Measurements from ENCODE around the gene RFESD.

The RFESD gene

GRCh38 chr5:95646569-95647431 lies at the start of gene RFESD:
Gene RFESD, plus strand, starts transcription at chr5:95646777. Its CDS starts 5,495 bp downstream, at chr5:95652272.
- DNase-seq, result peak; percentile 94 to 96

DNA sequence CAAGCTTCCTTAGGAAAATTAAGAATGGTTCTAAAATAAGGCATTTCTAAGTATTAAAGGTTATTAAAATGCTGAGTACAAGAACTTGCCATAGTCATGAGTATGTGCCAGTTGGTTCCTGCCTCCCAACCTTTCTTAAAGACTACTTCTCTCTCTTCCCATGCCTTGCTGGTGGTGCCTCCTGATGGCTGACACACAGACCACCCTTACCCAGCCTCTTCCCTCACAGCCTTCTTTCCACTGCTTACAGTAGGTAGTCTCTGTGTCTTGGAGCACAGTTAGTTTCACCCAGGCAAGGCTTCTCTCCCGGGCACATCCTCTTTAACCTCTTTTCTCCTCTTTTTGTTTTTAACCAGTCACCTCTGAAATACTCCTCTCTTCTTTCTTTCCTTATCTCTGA lies 47.3 kb upstream of the RFESD start:
- DNase-seq, result no peak

- no peak for DNase-seq
Measured at GRCh38 chr5:95600557-95600956, 46.0 kb upstream of the RFESD start.

DNA sequence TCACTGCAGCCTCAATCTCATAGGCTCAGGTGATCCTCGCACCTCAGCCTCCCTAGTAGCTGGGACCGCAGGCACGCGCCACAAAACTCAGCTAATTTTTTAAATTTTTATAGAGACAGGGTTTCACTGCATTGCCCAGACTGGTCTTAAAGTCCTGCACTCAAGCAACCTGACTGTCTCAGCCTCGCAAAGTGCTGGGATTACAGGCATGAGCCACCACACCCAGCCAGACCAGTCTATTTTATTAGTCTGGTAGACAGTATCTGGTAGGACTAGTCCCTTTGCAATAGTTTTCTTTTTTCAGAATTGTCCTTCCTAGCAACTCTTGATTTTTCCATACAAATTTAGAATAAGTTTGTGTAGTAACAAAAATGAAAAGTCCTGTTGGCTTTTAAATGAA lies 40.8 kb upstream of the RFESD start:
- DNase-seq, result no peak

- DNase-seq, result no peak
Measured at GRCh38 chr5:95606419-95606818, 40.2 kb upstream of the RFESD start.

DNA sequence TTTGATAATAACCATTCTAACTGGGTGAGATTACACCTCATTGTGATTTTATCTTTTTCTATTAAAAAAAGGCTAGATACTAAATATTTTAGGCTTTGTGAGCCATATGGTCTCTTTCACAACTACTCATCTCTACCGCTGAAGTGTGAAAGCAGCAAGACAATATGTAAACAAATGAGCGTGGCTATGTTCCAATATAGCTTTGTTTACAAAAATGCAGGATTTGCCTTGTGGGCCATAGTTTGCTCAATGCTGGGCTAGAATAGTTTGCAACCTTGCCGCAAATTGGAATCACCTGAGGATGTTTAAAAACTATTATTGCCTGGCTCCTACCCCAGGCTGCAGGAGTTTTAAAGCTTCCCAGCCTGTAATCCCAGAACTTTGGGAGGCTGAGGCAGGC lies 36.9 kb upstream of the RFESD start:
- DNase-seq, result no peak

DNA sequence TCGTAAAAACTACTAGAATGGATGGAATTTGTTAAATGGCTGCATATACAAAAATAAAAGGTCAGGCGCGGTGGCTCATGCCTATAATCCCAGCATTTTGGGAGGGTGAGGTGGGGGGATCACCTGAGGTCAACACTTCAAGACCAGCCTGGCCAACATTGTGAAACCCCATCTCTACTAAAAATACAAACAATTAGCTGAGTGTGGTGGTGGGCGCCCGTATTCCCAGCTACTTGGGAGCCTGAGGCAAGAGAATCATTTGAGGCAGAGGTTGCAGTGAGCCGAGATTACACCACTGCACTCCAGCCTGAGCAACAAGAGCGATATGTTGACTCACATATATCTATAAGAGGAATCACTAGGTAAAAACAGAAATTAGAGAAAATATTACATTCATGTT lies 36.0 kb upstream of the RFESD start:
- DNase-seq, result no peak

DNA sequence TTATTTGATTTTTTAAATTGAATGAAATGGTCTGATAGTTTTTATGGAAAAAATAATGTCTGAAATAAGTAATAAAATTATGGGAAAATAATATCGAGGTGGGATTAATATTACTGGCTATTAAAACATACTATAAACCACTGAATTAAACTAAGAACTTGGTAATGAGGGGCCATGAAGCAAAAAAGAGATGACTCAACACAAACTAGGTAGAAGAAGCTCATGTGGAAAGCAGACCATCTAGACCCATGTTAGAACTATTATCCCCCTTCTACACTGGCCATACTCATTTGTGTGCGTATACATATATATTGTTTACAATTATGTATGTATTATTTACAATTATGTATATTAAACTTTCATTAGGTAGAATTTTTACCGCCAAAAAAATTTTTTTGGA lies 35.2 kb upstream of the RFESD start:
- DNase-seq, result no peak

GRCh38 chr5:95613514-95613913 lies 33.1 kb upstream of the RFESD start:
- no peak for DNase-seq

GRCh38 chr5:95615164-95615467 lies 31.5 kb upstream of the RFESD start:
- no peak for DNase-seq

- DNase-seq, result no peak
Measured at GRCh38 chr5:95617057-95617456, 29.5 kb upstream of the RFESD start.

DNA sequence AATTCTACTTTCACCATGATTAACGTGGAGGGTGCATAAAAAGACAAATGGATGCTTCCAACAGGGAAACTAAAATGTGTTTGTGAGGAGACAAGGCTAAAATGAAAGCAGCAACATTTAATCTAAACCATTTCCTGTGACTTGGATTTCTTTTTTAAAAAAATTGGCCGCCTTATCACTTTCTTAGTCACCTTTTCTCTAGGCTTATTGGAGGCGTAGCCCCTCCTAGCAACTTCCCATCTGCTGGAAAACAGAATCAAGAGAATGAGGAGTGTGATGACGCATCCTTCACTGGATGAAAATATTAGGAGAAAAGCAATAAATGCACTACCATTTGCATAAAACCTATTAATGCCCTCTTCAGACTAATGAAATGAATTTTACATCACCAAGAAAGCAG lies 27.5 kb upstream of the RFESD start:
- DNase-seq, result no peak

- DNase-seq, result no peak
Measured at GRCh38 chr5:95619514-95620029, 27.0 kb upstream of the RFESD start.

DNA sequence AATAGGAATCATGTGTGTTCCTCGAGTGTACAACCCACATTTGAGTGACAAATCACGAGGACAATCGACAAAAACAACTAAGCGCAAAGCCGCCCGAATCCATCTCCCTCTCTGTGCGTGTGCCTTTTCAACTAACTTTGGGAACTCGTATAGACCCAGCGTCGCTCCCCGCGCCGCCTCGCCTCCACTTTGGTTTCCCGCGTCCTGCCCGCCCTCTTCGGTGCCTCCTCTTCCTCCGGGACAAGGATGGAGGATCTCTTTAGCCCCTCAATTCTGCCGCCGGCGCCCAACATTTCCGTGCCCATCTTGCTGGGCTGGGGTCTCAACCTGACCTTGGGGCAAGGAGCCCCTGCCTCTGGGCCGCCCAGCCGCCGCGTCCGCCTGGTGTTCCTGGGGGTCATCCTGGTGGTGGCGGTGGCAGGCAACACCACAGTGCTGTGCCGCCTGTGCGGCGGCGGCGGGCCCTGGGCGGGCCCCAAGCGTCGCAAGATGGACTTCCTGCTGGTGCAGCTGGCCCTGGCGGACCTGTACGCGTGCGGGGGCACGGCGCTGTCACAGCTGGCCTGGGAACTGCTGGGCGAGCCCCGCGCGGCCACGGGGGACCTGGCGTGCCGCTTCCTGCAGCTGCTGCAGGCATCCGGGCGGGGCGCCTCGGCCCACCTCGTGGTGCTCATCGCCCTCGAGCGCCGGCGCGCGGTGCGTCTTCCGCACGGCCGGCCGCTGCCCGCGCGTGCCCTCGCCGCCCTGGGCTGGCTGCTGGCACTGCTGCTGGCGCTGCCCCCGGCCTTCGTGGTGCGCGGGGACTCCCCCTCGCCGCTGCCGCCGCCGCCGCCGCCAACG lies 26.3 kb upstream of the RFESD start, which contains the start of gene GPR150:
GPR150 (plus strand) TSS at position 58 of the 840 bp plus-strand sequence; CDS start at position 247, 189 bp downstream.
- DNase-seq, result peak; percentile 63 to 65

DNA sequence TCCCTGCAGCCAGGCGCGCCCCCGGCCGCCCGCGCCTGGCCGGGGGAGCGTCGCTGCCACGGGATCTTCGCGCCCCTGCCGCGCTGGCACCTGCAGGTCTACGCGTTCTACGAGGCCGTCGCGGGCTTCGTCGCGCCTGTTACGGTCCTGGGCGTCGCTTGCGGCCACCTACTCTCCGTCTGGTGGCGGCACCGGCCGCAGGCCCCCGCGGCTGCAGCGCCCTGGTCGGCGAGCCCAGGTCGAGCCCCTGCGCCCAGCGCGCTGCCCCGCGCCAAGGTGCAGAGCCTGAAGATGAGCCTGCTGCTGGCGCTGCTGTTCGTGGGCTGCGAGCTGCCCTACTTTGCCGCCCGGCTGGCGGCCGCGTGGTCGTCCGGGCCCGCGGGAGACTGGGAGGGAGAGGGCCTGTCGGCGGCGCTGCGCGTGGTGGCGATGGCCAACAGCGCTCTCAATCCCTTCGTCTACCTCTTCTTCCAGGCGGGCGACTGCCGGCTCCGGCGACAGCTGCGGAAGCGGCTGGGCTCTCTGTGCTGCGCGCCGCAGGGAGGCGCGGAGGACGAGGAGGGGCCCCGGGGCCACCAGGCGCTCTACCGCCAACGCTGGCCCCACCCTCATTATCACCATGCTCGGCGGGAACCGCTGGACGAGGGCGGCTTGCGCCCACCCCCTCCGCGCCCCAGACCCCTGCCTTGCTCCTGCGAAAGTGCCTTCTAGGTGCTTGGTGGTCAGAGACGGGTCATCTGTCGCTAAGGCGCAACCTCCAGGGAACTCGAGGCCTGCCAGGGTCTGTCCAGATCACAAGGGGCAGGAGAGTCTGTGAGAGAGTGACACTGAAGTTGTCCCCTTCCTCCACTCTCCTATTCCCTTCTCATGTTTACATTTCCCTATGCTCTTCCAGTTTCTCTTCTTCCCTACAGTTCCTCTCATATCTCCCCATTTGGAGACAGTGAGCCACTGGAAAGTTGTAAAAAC lies 25.4 kb upstream of the RFESD start:
- DNase-seq, result peak; percentile 25 to 39

- peak; percentile 19 to 60 for DNase-seq
Measured at GRCh38 chr5:95621839-95622629, 24.5 kb upstream of the RFESD start.

DNA sequence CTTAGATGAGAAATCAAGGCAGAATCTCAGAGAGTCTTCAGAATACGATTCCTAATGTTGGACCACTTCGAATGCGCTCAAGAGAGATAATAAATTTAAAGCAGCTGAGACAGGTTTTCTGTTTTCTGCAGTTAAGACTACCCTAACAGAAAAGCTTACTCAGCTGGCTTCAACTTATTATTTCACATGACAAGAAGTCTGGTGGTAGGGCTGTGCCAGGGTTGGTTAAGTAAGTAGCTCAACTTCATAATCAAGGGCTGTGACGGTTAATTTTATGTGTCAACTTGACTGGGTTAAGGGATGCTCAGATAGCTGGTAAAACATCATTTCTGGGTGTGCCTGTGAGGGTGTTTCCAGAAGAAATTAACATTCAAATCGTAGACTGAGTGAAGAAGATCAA lies 22.9 kb upstream of the RFESD start:
- no peak for DNase-seq

- no peak for DNase-seq
Measured at GRCh38 chr5:95624368-95624767, 22.2 kb upstream of the RFESD start.

DNA sequence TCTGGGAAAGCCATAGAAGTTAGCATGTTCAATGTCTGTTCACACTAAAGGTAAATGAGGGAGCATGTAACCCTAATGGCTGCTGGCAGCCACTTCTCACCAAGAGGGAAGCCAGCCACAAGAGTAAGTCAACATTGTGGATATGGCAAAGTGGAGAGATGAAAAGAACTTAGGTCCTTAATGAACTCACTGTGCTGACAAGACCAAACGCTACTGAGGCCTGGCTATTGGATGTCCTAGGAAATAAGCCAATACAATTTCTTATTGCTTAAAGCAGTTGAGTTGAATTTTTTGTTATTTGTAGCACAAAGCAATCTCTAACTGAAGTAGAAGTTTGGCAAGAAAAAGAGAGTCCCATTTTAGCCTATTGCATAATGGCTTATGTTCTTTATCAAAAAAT lies 19.9 kb upstream of the RFESD start:
- DNase-seq, result no peak

DNA sequence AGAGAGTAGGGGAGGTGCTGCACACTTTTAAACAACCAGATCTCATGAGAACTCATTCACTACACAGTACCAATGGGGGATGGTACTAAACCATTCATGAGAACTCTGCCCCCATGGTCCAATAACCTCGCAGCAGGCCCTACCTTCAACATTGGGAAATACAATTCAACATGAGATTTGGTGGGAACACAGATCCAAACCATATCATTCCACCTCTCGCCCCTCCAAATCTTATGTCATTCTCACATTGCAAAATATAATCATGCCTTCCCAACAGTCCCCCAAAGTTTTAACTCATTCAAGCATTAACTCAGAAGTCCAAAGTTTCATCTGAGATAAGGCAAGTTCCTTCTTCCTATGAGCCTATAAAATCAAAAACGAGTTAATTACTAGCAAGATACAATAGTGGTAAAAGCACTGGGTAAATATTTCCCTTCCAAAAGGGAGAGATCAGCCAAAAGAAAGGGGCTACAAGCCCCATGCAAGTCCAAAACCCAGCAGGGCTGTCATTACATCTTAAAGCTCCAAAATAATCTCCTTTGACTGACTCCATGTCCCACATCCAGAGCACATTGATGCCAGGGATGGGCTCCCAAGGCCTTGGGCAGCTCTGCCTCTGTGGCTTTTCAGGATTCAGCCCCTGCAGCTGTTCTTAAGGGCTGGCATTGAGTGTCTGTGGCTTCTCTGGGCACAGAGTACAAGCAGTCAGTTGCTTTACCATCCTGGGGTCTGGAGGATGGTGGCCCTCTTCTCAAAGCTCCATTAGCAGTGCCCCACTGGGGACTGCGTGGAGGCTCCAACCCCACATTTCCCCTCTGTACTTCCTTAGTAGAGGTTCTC lies 18.4 kb upstream of the RFESD start:
- no peak for DNase-seq

DNA sequence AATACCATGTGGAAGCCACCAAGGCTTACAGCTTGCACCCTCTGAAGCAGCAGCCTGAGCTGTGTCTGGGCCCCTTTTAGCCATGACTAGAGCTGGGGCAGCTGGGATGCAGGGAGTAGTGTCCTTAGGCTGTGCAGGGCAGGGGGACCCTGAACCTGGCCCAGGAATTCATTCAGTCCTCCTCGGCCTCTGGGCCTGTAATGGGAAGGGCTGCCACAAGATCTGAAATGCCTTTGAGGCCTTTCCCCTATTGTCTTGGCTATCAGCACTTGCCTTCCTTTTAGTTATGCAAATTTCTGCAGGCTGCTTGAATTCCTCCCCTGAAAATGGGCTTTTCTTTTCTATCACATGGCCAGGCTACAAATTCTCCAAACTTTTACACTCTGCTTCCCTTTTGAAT lies 17.6 kb upstream of the RFESD start:
- DNase-seq, result no peak
